Measurements from ENCODE around the gene KRT80.

KRT80 gene

GRCh38 chr12:52178984-52179383 lies 12.8 kb downstream of the KRT80 start:
- DNase-seq (ENCODE audit: low read depth): no peak

GRCh38 chr12:52178443-52178842 lies 13.4 kb downstream of the KRT80 start:
- no peak for DNase-seq (ENCODE audit: low read depth)

GRCh38 chr12:52175371-52176350 lies 16.2 kb downstream of the KRT80 start:
- DNase-seq (ENCODE audit: low read depth): no peak

DNA sequence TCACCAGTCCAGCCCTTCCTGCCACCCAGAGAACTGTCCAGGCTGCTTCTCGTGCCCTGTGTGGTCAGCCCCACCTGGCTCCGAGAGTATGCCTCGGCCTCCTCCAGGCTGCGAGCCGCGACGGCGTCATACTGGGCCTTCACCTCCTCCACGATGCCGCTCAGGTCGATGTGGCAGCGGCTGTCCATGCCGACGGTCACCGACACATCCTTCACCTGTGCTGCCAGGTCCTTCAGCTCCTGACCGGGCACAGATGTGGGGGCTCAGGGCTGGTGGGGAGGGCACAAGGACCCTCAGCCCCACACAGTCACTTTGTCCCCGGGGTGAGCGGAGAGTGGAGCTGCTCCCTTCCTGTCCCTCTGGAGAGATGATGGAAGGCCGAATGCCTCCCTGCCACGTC lies 18.3 kb downstream of the KRT80 start:
- DNase-seq (ENCODE audit: low read depth): no peak

DNA sequence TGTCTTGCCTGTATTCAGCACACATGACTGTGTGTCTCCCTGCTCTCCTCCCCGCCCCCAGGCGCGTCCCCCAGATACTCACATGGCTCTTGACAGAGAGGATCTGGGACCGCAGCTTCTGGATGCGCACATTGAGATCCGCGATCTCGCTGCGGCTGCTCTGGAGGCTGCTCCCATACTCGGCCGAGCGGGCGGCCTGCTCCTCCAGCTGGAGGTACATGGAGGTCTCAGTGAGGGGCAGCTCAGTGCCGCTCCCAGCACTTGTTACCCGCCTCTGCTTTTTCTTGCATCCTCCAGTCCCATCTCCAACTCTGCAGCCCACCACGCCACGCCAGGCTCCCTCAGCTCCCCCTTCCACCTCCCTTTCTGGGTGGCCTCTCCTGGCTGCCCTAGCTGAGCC lies 18.9 kb downstream of the KRT80 start:
- no peak for DNase-seq (ENCODE audit: low read depth)

GRCh38 chr12:52171950-52172512 lies 19.8 kb downstream of the KRT80 start:
- DNase-seq (ENCODE audit: low read depth): no peak

- DNase-seq (ENCODE audit: low read depth): no peak
Measured at GRCh38 chr12:52170827-52171226, 21.0 kb downstream of the KRT80 start.

GRCh38 chr12:52169886-52170285 lies 21.9 kb downstream of the KRT80 start:
- DNase-seq (ENCODE audit: low read depth): no peak

DNA sequence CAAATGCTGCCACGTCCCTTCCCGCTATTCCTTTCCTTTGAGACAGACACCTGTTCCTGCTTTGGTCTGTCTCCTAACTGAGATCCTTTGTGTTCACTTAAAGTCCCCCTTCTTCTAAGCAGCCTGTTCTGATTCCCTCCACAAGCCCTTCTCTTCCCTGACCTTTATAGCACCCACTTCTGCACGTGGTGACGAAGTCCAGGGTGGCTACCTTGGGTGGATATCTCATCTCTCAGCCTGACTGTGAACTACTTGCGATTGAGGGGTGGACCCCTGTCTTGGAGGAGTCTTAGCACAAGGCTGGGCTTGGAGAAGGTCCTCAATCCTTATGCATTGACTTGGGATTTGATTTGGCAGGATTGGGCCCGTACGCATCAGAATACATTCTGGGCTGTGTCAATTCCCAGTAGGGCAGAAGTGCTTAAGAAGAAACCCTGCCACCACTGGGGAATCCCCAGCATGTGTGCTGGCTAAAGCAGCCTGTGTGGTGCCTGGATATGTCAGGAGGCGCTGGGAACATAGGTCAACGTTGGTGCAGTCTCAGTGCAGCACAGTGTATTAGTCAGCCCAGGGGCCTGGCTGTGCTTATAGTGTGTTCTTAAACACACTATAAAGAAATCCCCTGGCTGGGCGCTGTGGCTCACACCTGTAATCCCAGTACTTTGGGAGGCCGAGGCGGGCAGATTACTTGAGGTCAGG lies 23.6 kb downstream of the KRT80 start:
- no peak for DNase-seq (ENCODE audit: low read depth)

DNA sequence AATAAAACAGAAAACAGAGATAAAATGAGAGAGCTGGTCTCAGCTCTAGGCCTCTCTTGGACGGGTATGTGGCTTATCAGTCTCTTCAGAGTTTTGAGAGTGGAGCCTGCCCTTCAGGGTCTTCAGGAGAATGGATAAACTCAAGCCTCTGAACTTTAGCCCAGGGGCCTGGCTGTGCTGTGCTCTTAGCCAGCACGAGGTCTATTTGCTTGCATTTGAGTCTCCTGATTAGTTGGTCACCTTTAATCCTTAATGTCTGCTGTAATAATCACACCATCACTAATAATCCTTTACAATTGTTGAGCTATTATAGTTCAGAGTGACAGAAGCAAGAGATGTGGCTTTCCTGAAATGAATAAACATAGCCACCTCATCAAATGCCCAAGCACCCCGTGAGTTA lies 24.3 kb downstream of the KRT80 start:
- no peak for DNase-seq (ENCODE audit: low read depth)

DNA sequence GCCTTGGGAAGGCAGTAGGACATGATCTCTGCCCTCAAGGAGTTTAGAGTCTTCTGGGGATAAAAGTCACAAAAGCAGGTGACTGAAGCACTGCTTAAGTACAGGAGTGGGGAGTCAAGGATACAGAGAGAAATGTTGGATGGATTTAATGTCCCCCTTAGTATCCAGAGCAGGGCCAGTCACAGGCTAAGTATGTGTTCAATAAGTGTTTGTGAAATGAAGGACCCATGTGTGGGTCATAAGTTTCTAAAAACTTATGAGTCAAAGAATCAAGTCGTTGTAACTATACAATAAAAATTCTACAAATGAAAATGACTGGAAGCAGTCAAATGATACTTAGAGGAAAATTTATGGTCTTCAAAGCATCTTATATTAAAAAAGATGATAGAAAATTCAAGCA lies 25.1 kb downstream of the KRT80 start:
- DNase-seq (ENCODE audit: low read depth): no peak

DNA sequence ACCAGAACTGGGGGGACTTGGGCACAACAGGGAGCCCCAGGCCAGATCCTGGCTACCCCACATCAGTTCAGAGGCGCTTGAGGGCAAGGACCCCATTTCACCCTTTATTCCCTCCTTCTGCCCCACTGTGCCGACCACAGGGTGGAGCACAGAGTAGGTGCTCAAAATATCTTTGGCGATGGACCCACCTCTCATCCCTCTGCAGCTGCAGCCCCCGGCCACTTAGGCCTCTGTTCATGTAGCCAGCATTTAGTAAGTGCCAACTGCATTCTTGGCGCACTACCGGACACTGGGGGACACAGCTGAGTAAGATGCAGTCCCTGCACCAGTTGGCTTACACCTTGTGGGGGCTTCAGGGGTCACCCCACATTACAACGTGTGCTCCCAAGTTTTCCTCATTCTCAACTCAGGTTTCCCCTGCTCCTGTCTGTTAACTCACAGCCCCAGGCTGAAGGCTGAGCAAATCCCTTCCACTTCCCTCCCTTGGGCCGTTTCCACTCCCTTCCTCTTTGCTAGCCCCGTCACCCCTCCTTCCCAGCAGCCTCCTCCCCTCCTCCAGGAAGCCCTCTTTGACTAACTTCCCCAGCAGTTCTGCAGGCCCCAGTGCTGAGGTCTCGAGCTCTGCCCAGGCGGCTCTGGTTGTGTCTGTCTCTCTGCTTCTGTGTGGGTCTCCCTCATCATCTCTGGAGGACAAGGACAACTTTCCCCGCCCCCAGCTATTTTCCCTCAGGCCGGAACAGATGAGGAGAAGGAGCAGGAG lies 26.5 kb downstream of the KRT80 start:
- no peak for DNase-seq (ENCODE audit: low read depth)

DNA sequence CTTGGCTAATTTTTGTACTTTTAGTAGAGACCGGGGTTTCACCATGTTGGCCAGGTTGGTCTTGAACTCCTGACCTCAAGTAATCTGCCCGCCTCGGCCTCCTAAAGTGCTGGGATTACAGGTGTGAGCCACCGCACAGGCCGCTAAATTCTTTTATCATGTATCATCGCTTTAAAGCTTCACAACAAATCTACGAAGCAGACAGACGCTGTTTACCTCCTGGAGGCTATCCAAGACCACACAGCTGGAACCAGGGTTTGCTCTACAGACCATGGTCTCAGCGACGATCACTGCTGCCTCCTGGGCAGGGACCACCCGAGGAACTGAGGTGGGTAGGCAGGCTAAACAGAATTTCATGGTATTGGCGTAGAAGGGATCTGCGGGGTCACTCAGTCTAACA lies 27.2 kb downstream of the KRT80 start:
- DNase-seq (ENCODE audit: low read depth): no peak

DNA sequence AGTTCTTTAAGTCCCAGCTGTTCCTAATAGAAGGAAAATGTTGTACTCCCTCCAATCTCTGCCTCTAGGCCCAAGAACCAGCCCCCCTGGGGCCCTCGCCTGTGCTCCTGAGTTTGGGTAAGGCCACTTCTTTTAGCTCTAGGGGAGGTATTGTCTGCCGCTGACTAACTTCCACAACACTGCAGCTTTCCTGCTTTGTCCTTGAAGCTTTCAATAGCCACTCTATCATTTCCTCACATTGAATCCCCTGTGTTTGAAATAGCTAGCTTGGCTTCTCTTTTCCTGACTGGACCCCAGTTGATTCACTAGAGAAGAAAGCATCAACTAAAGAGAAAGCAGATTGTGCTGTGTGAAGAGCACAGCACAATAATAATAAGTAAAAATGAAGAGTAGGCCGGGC lies 28.8 kb downstream of the KRT80 start:
- no peak for DNase-seq (ENCODE audit: low read depth)

DNA sequence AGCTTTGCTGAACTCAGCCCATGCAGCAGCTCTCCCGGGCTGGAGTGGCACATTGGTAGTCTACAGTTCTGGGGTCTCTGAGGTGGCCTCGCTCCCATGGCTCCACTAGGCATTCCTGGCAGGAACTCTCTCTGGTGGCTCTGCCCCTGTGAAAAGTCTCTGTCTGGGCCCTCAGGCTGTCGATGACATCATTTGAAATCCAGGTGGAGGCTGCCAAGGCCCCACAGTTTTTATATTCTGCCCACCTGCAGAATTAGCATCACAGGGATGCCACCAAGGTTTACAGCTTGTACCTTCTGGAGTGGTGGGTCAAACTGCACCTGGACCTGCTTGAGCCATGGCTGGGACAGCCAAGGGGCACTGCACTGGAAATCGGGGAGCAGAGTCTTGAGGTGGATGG lies 31.6 kb downstream of the KRT80 start:
- no peak for DNase-seq (ENCODE audit: low read depth)

DNA sequence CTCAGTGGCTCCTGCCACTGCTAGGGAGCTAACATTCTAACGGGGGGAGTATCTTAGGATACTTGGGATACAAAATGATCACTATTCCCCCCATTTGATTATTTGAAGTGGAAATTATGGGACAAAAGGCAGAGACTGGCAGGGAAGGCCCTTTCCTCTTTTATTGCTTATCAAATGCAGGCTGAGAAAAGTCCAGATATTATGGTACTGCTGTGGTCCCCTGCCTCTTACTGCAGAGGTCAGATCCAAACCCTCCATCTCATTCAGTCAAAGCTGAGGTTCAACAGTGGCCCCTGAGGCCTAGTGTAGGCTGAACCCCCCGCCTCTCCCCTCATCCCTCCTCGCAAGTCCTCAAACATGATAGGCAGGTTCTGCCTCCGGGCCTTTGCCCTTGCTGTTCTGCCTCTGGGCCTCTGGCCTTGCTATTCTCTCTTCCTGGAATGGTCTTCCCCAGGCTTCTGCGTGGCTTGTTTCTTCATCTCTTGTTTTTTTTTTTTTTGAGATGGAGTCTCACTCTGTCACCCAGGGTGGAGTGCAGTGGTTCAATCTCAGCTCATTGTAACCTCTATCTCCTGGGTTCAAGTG lies 34.2 kb downstream of the KRT80 start:
- DNase-seq (ENCODE audit: low read depth): no peak

- DNase-seq (ENCODE audit: low read depth): no peak
Measured at GRCh38 chr12:52156757-52157565, 34.9 kb downstream of the KRT80 start.

DNA sequence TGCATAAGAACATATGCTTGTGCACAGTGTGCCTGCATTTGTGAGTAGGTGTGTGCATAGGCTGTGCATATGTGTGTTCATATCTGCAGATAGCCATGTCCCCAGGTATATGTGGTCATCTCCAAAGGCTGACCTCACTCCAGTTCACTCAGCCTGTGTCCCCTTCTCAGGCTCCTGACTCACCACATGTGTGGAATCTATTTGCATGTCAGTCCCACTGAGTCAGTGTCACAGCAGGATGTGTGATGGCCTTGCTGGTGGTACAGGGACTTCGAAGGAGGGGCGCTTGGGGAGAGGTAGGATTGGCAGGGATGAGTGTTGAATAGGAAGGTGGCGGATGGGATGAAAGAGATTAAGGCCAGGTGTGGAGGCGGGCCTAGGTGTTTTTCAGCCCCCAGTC lies 35.5 kb downstream of the KRT80 start:
- DNase-seq (ENCODE audit: low read depth): no peak

DNA sequence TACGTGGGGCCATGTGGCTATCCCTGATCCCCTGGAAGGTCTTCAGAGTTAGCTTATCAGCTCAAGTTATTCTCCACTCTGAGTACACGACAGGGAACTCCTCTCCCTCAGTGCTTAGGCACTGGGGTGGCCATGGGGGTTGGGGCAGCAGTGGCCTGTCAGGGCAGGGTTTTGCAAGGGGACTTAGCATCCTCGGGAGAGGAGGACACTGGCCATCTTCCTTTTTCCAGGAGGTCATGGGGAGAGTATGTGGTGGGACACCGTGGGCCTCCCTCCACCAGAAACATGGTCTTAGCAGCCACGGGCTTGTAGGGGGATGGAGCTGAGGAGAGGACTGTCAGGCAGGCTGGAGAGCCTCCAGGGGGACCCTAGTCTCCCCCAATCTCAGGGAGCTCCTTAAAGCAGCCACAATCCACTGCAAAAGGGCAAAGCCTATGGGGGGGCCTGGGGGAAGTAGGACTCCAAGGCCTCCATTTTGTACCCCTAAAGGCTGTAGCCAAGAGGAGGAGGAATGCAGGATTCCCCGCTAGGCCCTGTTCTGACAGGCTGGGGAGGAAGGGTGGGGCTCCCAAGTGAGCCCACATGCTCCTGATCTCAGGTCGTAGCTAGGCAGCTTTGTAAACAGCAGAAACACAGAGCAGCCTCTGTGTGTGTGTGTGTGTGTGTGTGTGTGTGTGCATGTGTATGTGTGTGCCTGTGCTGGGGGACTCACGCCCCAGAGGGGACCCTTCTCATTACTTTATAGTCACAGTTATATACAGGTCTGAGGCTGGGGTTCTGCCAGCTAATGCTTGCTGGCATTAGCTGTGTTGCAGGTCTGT lies 36.6 kb downstream of the KRT80 start:
- no peak for DNase-seq (ENCODE audit: low read depth)

DNA sequence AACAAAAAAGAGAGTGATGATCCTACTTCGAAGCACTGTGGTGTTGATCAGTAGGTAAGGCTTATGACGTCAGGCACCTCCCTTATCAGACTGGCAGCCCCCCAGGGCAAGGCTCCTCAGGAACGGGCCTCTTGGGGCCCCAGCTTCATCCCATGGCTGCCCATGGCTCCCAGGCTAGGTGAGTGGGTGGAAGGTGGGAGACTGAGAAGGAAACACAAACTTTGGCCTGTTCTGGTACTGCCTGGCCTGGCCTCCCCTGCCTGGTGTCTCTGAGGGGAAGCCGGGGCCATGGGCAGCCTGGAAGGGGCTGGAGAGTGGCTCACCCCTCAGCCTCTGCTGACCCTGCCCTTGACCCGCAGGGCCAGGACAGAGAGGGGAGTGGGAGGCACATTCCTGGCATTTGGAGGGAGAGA lies 38.9 kb downstream of the KRT80 start:
- DNase-seq (ENCODE audit: low read depth): no peak

Measured in HS-5 (cell line).